HG03571 (cell line): Measurements from ENCODE around the gene INTS13.
A peak's percentile ranks its signal among the peaks of the same experiment; 100 is the strongest.
"Not testable (repeated sequence)": the region's sequence is repeated elsewhere in the genome, so short reads cannot be mapped to it uniquely, and the experiment has no call there.

Source experiments
- ATAC-seq: cut with Tn5 transposase; IDR thresholded peaks from one replicate; pipeline ENCODE4 v1.9.1; 2021; ENCODE audit not compliant: unreplicated experiment

INTS13 gene, protein sequence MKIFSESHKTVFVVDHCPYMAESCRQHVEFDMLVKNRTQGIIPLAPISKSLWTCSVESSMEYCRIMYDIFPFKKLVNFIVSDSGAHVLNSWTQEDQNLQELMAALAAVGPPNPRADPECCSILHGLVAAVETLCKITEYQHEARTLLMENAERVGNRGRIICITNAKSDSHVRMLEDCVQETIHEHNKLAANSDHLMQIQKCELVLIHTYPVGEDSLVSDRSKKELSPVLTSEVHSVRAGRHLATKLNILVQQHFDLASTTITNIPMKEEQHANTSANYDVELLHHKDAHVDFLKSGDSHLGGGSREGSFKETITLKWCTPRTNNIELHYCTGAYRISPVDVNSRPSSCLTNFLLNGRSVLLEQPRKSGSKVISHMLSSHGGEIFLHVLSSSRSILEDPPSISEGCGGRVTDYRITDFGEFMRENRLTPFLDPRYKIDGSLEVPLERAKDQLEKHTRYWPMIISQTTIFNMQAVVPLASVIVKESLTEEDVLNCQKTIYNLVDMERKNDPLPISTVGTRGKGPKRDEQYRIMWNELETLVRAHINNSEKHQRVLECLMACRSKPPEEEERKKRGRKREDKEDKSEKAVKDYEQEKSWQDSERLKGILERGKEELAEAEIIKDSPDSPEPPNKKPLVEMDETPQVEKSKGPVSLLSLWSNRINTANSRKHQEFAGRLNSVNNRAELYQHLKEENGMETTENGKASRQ

GRCh38 chr12:26937863-26938700 is at the start of gene INTS13, which contains the start of gene FGFR1OP2:
INTS13 (minus strand) TSS chr12:26937981; CDS start chr12:26936803, 1,178 bp downstream.
FGFR1OP2 (plus strand) TSS chr12:26938470; CDS start chr12:26954159, 15,689 bp downstream.
- peak; percentile 85 for ATAC-seq

DNA sequence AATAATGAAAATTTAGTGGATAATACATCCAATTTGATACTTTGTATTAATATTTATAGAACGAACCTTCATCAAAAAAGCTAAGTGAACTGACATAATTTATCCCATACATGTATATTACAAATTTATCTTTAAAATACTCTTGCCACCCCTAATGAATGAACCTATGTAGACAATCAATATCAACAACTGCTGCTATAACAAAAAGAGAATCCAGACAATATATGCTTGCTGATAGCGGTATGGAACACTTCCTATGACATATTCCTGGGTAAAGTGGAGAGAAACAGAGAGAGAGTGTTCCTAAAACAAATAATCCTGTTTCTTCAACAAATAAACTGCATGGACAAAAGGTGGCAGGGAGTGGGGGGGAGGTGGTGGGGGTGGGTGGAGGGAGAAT is 45.1 kb upstream of the INTS13 start:
- ATAC-seq: no peak

DNA sequence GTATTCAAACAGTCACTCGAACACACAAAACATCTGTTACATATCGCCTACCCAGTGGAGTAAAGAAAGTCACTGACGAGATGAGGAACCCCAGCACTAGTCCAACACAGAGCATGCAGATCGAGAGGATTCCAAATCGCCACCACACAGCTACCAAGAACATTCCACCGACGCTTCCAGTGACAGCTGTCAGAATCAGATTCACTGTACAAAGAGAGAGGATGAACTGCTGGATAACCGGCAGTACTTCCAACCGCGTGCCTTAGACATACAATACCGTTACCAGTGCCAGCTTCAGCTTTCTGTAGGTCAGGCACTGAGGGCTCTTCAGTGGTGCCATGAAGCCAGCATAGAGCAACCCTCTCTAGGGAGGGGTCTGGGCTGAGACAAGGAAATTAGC is 42.0 kb upstream of the INTS13 start:
- no peak for ATAC-seq

- no peak for ATAC-seq
Measured at GRCh38 chr12:26978801-26979200, 41.0 kb upstream of the INTS13 start.

DNA sequence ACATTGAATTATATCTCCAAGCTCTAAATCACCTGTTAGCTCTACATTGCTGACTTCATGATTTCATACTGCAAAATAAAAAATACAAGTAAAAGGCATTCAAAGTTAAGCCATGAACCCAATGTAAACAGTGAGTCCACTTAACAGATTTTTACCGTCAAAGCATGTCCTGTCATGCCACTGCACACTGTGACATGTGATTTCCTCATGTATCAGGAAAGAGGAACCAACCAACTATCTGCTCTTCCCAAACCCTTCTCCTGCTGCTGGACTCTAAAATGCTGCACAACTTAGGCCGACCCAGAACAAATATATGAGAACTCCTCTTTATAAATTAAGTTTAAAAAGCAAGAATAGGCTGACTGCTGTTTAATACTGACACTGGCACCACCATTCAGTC is 38.9 kb upstream of the INTS13 start:
- no peak for ATAC-seq

- ATAC-seq: peak; percentile 86
Measured at GRCh38 chr12:26971963-26972362, 34.2 kb upstream of the INTS13 start.

- no peak for ATAC-seq
Measured at GRCh38 chr12:26970136-26970535, 32.4 kb upstream of the INTS13 start.

GRCh38 chr12:26966842-26967241 is 29.1 kb upstream of the INTS13 start:
- no peak for ATAC-seq

DNA sequence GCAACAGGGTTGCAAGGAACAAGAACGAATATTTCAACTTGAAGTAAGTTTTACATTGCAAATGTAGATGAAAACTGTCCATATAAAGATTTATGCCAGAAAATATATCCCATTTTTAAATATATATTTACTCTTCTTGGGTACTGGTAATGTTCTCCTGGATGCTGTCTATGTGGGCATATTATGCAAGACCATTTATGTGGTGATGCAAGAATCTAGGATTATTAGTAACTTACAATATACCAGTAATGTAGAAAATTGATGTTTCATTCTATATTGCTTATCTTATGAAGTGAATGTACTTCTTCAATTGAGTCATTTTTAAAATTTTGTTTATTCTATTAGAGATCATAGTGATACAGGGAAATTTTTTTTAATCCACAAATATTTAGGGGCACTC is 25.6 kb upstream of the INTS13 start:
- no peak for ATAC-seq

DNA sequence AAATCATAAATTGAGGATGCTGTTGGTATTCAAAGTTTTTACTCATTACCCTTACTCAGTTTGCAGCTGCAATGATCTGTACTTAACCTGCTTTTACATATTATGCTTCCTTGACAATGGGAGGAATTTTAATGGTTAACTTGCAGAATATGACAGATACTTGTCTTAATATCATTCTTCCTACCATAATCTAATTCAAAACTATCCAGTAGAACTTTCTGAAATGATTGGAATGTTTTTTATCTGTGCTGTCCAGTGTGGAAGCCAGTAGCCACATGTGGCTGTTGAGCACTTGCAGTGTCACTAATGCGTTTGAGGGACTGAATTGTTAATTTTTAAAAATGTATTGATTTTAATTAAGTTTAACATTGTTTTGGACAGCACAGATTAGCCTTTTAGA is 24.0 kb upstream of the INTS13 start:
- ATAC-seq: no peak

DNA sequence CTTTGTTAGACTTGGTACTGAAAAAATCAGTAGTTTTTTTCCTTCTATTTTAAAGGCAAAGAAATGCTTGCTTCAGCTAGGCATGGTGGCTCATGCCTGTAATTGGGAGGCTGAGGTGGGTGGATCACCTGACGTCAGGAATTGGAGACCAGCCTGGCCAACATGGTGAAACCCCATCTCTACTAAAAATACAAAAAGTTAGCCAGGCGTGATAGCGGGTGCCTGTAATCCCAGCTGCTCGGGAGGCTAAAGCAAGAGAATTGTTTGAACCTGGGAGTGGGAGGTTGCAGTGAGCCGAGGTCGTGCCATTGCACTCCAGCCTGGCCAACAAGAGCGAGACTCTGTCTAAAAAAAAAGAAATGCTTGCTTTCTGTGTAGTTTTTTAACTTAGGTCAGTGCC is 23.6 kb upstream of the INTS13 start:
- ATAC-seq: not testable (repeated sequence)

GRCh38 chr12:26954027-26954426 is 16.2 kb upstream of the INTS13 start:
- no peak for ATAC-seq

DNA sequence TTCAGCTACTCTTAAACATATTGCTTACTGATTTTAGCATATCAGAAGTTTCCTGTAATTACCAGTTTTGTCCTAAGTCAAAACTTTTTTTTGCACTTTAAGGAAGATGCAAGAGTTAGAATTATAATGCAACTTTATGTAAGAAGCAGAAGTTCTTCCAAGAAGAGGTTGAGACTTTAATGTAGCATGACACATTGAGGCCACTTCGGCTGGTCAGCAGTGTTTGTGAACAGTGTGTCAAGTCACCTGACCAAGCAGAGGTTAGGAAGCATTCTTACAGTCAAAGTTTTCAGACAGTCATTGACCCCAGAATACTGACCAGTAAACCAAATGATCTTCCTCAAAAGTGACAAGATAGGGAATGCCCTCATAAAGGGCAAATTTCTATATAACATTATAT is 15.7 kb upstream of the INTS13 start:
- no peak for ATAC-seq

DNA sequence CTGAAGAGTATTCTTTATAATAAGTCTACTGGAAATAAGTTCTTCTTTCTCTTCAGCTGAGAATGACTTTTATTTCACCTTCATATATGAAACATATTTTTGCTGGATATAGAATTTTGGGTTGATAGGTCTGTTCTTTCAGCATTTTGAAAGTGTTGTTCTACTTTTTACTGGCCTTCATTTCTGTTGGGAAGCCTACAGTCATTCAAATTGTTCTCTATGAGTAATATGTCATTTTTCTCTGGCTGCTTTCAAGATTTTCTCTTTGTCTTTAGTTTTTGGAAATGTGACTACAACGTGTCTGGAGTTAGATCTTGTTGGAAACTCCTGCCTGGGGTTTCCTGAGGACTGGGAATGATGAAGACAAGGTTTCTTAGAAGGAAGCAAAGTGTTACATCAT is 10.5 kb upstream of the INTS13 start:
- no peak for ATAC-seq

GRCh38 chr12:26941215-26941594 is 3.4 kb upstream of the INTS13 start:
- no peak for ATAC-seq

DNA sequence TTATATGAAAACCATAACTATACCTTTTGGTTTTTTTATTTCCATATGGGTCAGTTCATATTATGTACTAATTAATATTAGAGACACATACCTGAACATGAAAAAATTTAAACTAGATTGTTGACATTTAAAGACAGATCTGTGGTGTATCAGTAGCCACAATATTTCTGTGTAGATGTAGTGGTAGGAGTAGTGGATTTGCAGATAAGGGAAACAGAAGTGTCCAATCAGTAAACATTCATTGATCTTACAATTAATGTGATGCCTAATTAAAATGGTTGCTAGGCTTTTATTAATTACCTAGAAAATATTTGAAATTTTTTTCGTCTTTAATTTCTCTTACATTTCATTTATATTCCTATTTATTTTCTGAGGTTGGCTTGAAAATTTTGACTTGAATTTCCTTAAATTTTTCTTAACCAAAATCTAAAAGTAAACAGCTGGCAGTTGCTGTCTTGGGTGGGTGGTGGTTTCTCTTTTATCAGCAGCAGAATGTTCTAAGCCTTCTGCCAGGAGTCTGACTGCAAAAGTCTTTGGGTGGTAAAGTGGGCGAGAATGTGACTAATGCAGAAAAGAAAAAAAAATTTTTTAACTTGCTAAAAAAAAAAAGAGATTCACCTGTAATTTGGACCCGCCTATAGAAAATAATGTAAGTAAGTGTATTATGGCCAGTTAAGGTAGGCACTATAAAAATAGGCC is 2.9 kb upstream of the INTS13 start:
- no peak for ATAC-seq

- no peak for ATAC-seq
Measured at GRCh38 chr12:26939953-26940352, 2.2 kb upstream of the INTS13 start.

DNA sequence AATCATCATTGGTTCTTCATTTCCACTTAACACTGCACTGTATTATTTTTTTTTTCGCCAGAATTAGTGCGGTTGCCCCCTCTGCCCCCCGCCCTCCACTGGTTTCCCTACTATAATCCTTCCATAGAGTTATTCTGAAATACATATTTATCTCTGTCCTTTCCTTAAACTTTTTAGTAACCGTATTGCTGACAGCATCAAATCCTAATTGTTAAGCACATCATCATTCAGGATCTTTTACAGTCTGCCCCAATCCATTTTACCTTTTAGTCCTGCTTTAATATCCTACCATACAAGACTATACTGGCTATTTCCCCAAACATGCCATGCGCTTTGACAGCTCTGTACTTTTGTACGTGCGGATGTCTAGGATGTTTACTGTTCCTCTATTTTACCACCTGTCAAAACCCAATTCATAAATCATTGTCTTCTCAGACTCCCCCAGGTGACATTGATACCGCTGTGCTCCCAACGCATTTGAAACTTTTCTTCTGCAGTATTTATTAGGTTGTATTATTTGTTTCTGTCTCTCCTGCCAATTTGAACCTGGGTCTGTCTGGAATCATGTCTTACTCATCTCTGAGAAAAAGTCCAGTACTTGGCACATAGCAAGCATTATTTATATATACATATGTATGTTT is 1.5 kb upstream of the INTS13 start:
- no peak for ATAC-seq

DNA sequence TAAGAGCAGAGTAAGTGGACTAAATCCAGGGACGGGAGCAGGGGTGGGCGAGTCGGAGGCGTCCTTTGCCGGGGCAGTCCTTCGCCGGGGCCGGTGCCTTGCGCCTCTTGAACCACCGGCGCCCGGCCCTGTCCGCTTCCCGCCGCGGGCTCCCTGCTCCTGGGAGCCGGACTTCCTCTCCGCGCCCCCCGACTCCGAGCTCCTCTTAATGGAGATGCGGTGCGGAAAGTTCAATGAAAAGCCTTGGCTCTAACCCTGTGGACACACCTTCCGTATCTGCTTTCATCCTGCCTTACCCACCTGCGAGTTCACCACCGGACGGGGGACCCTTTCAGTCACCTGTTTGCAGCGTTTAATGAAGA is 901 bp upstream of the INTS13 start:
- ATAC-seq: peak; percentile 13

- ATAC-seq: no peak
Measured at GRCh38 chr12:26937443-26937862, 328 bp downstream of the INTS13 start.
